ENCODE measurements around the gene SULF2.
"Not testable (repeated sequence)": the region's sequence is repeated elsewhere in the genome, so short reads cannot be mapped to it uniquely, and the experiment has no call there.

SULF2 gene

GRCh38 chr20:47804972-47805371 lies 19.7 kb upstream of the SULF2 start:
- H3K27ac ChIP-seq (ENCODE audit: low read length): not testable (repeated sequence)
- WGBS (ENCODE audit: insufficient coverage, insufficient read length): no CpG with 5 or more reads among the region's 7 CpGs

GRCh38 chr20:47804224-47804825 lies 19.0 kb upstream of the SULF2 start:
- H3K9me3 ChIP-seq (ENCODE audit: control insufficient read depth, insufficient read depth, low read length): not testable (repeated sequence)

More at GRCh38 chr20:47804972-47805371, 19.7 kb upstream of the SULF2 start:
- H3K27me3 ChIP-seq (ENCODE audit: control insufficient read depth, insufficient read depth, low read length); H3K4me1 ChIP-seq (ENCODE audit: control insufficient read depth, insufficient read depth, low read length); H3K36me3 ChIP-seq (ENCODE audit: control insufficient read depth, insufficient read depth, low read length); H3K9me3 ChIP-seq (ENCODE audit: control insufficient read depth, insufficient read depth, low read length); DNase-seq (ENCODE audit: low read depth, low spot score); H3K4me3 ChIP-seq (ENCODE audit: low read length): not testable (repeated sequence)

GRCh38 chr20:47802975-47803374 lies 17.7 kb upstream of the SULF2 start:
- Histone ChIP-seq H3K27ac (ENCODE audit: low read length) (no peak overlapping the region), H3K4me3 (ENCODE audit: low read length) (no peak overlapping the region), H3K4me1 (ENCODE audit: control insufficient read depth, insufficient read depth, low read length) (peaks cover 5% of the 10 kb centered on the region; the same call in 1 of the 2 replicates), H3K36me3 (ENCODE audit: control insufficient read depth, insufficient read depth, low read length) (no peaks in the 10 kb centered on the region), H3K9me3 (ENCODE audit: control insufficient read depth, insufficient read depth, low read length) (no peaks in the 10 kb centered on the region), H3K27me3 (ENCODE audit: control insufficient read depth, insufficient read depth, low read length) (no peaks in the 10 kb centered on the region)
- no peak for DNase-seq (ENCODE audit: low read depth, low spot score)
- no CpG with 5 or more reads among the region's 3 CpGs for WGBS (ENCODE audit: insufficient coverage, insufficient read length)

More at GRCh38 chr20:47804224-47804825, 19.0 kb upstream of the SULF2 start:
- not testable (repeated sequence) for H3K27me3 ChIP-seq (ENCODE audit: control insufficient read depth, insufficient read depth, low read length); H3K36me3 ChIP-seq (ENCODE audit: control insufficient read depth, insufficient read depth, low read length); H3K4me3 ChIP-seq (ENCODE audit: low read length); H3K27ac ChIP-seq (ENCODE audit: low read length); H3K4me1 ChIP-seq (ENCODE audit: control insufficient read depth, insufficient read depth, low read length); DNase-seq (ENCODE audit: low read depth, low spot score)
- WGBS (ENCODE audit: insufficient coverage, insufficient read length): no CpG with 5 or more reads among the region's 15 CpGs

GRCh38 chr20:47802226-47802920 lies 17.1 kb upstream of the SULF2 start:
- no CpG with 5 or more reads among the region's 18 CpGs for WGBS (ENCODE audit: insufficient coverage, insufficient read length)
- Histone ChIP-seq H3K27me3 (ENCODE audit: control insufficient read depth, insufficient read depth, low read length) (no peaks in the 10 kb centered on the region), H3K36me3 (ENCODE audit: control insufficient read depth, insufficient read depth, low read length) (no peaks in the 10 kb centered on the region), H3K27ac (ENCODE audit: low read length) (no peak overlapping the region), H3K4me1 (ENCODE audit: control insufficient read depth, insufficient read depth, low read length) (peaks cover 5% of the 10 kb centered on the region; the same call in 1 of the 2 replicates), H3K9me3 (ENCODE audit: control insufficient read depth, insufficient read depth, low read length) (no peaks in the 10 kb centered on the region), H3K4me3 (ENCODE audit: low read length) (no peak overlapping the region)
- DNase-seq (ENCODE audit: low read depth, low spot score): no peak

- peaks cover 5% of the 10 kb centered on the region; the same call in 1 of the 2 replicates for H3K4me1 ChIP-seq (ENCODE audit: control insufficient read depth, insufficient read depth, low read length)
- no CpG with 5 or more reads among the region's 15 CpGs for WGBS (ENCODE audit: insufficient coverage, insufficient read length)
Measured at GRCh38 chr20:47801759-47802158, 16.5 kb upstream of the SULF2 start.

GRCh38 chr20:47801079-47801478 lies 15.8 kb upstream of the SULF2 start:
- no peak for DNase-seq (ENCODE audit: low read depth, low spot score)
- no peaks in the 10 kb centered on the region for H3K27me3 ChIP-seq (ENCODE audit: control insufficient read depth, insufficient read depth, low read length)
- H3K36me3 ChIP-seq (ENCODE audit: control insufficient read depth, insufficient read depth, low read length): no peaks in the 10 kb centered on the region
- H3K9me3 ChIP-seq (ENCODE audit: control insufficient read depth, insufficient read depth, low read length): no peaks in the 10 kb centered on the region
- WGBS (ENCODE audit: insufficient coverage, insufficient read length): 100% methylated on average over 5 of the region's 5 CpGs
- peaks cover 5% of the 10 kb centered on the region; the same call in 1 of the 2 replicates for H3K4me1 ChIP-seq (ENCODE audit: control insufficient read depth, insufficient read depth, low read length)
- no peak overlapping the region for H3K4me3 ChIP-seq (ENCODE audit: low read length)
- no peak overlapping the region for H3K27ac ChIP-seq (ENCODE audit: low read length)

More at GRCh38 chr20:47801759-47802158, 16.5 kb upstream of the SULF2 start:
- no peak for DNase-seq (ENCODE audit: low read depth, low spot score)
- no peak overlapping the region for H3K27ac ChIP-seq (ENCODE audit: low read length)
- H3K27me3 ChIP-seq (ENCODE audit: control insufficient read depth, insufficient read depth, low read length): no peaks in the 10 kb centered on the region
- no peaks in the 10 kb centered on the region for H3K9me3 ChIP-seq (ENCODE audit: control insufficient read depth, insufficient read depth, low read length)
- H3K4me3 ChIP-seq (ENCODE audit: low read length): no peak overlapping the region
- no peaks in the 10 kb centered on the region for H3K36me3 ChIP-seq (ENCODE audit: control insufficient read depth, insufficient read depth, low read length)

- H3K27ac ChIP-seq (ENCODE audit: low read length): no peak overlapping the region
- H3K27me3 ChIP-seq (ENCODE audit: control insufficient read depth, insufficient read depth, low read length): no peaks in the 10 kb centered on the region
- peaks cover 1% of the 10 kb centered on the region; the same call in 1 of the 2 replicates for H3K4me1 ChIP-seq (ENCODE audit: control insufficient read depth, insufficient read depth, low read length)
- no peak overlapping the region for H3K4me3 ChIP-seq (ENCODE audit: low read length)
- no CpG with 5 or more reads among the region's 11 CpGs for WGBS (ENCODE audit: insufficient coverage, insufficient read length)
- no peak for DNase-seq (ENCODE audit: low read depth, low spot score)
- H3K9me3 ChIP-seq (ENCODE audit: control insufficient read depth, insufficient read depth, low read length): no peaks in the 10 kb centered on the region
- H3K36me3 ChIP-seq (ENCODE audit: control insufficient read depth, insufficient read depth, low read length): no peaks in the 10 kb centered on the region
Measured at GRCh38 chr20:47800623-47801022, 15.3 kb upstream of the SULF2 start.

- H3K9me3 ChIP-seq (ENCODE audit: control insufficient read depth, insufficient read depth, low read length): no peaks in the 10 kb centered on the region
- no peaks in the 10 kb centered on the region for H3K36me3 ChIP-seq (ENCODE audit: control insufficient read depth, insufficient read depth, low read length)
- no peaks in the 10 kb centered on the region for H3K27me3 ChIP-seq (ENCODE audit: control insufficient read depth, insufficient read depth, low read length)
- H3K4me1 ChIP-seq (ENCODE audit: control insufficient read depth, insufficient read depth, low read length): 0 out of 2 replicates have a peak, but pooled peaks cover 1% of the 10 kb centered on the region
- DNase-seq (ENCODE audit: low read depth, low spot score): no peak
- no CpG with 5 or more reads among the region's 6 CpGs for WGBS (ENCODE audit: insufficient coverage, insufficient read length)
- no peak overlapping the region for H3K27ac ChIP-seq (ENCODE audit: low read length)
- no peak overlapping the region for H3K4me3 ChIP-seq (ENCODE audit: low read length)
Measured at GRCh38 chr20:47799116-47799715, 13.9 kb upstream of the SULF2 start.

GRCh38 chr20:47796971-47797370 lies 11.7 kb upstream of the SULF2 start:
- DNase-seq (ENCODE audit: low read depth, low spot score): no peak
- no peaks in the 10 kb centered on the region for H3K9me3 ChIP-seq (ENCODE audit: control insufficient read depth, insufficient read depth, low read length)

GRCh38 chr20:47795214-47795907 lies 10.1 kb upstream of the SULF2 start:
- Histone ChIP-seq H3K27me3 (ENCODE audit: control insufficient read depth, insufficient read depth, low read length) (no peaks in the 10 kb centered on the region), H3K4me3 (ENCODE audit: low read length) (no peak overlapping the region), H3K4me1 (ENCODE audit: control insufficient read depth, insufficient read depth, low read length) (0 out of 2 replicates have a peak, but pooled peaks cover 3% of the 10 kb centered on the region), H3K9me3 (ENCODE audit: control insufficient read depth, insufficient read depth, low read length) (no peaks in the 10 kb centered on the region), H3K36me3 (ENCODE audit: control insufficient read depth, insufficient read depth, low read length) (no peaks in the 10 kb centered on the region), H3K27ac (ENCODE audit: low read length) (no peak overlapping the region)
- DNase-seq (ENCODE audit: low read depth, low spot score): no peak
- WGBS (ENCODE audit: insufficient coverage, insufficient read length): no CpG with 5 or more reads among the region's 17 CpGs

More at GRCh38 chr20:47796971-47797370, 11.7 kb upstream of the SULF2 start:
- no CpG with 5 or more reads among the region's 9 CpGs for WGBS (ENCODE audit: insufficient coverage, insufficient read length)
- no peaks in the 10 kb centered on the region for H3K27me3 ChIP-seq (ENCODE audit: control insufficient read depth, insufficient read depth, low read length)
- no peak overlapping the region for H3K27ac ChIP-seq (ENCODE audit: low read length)
- H3K4me1 ChIP-seq (ENCODE audit: control insufficient read depth, insufficient read depth, low read length): 0 out of 2 replicates have a peak, but pooled peaks cover 3% of the 10 kb centered on the region
- no peaks in the 10 kb centered on the region for H3K36me3 ChIP-seq (ENCODE audit: control insufficient read depth, insufficient read depth, low read length)
- H3K4me3 ChIP-seq (ENCODE audit: low read length): no peak overlapping the region
